ENCODE results near the gene UBFD1.
"Not testable (repeated sequence)": the region's sequence is repeated elsewhere in the genome, so short reads cannot be mapped to it uniquely, and the experiment has no call there.

UBFD1 gene

DNA sequence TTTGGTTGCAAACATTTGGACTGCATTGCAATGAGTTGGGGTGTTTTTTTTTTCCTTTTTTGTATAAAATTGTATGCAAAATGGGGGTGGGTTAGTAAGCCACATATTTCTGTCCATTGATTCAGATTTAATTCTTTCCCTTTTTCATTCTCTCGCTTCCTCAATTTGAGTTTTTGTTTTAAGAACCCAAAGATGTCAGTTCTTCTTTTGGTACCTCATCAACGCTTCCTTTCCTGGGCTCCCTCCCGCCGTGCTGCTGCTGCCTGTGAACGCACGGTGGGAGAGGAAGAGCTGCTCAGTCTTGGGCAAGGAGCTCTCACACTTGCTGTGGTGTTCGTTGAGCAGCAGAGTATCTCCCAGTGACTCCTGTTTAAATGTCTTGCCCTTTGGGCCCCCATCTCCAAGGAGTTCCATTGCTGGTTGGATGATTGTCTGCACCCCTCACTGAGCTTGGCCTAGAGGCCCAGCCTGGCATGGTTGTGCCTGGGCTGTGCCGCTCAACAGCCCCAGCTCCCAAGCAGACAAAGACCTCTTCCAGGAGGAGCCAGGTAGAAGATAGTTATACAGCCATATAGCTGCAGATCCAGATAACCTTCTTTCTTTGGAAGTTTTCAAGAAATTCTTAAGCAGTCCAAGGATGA, 13.6 kb downstream of the UBFD1 start:
- DNase-seq = no peak

GRCh38 chr16:23571895-23572294, 14.4 kb downstream of the UBFD1 start:
- no peak for DNase-seq

DNA sequence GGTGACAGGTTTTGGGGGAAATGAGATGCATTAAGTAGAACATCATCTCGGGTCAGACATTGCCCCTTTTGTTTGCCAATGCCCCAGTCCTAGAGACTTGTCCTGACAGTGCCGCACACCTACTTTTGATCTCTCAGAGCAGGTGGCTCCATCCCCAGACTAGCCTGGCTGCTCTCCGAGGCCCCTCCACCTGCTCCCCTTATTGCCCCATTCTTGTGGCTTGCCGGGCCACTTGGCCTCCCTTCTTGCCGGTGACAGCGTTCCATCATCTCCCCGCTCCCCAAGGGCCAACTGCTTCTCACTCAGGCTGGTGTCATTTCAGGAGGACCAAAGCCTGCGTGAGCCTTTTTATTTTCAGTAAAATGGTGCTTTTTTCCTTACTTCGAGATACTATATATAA, 14.9 kb downstream of the UBFD1 start:
- no peak for DNase-seq

DNA sequence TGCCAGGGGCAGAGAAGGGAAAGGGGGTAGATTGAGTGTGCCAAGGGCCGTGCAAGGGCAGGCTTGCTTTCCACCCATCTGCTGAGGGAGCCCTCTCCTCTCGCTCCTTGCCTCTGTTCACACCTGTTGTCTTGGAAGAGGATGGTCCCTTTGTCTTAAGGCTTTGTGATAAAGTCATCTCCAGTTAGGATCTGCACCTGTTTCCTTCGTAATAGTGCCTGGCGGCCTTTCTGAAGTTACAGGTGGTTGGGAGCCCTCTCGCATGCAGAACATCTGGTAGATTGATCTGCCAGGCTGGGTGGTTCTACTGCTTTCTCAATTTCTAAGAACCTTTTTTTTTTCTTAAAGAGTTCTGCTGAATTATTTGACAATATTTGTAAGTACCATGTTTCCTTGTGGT, 16.3 kb downstream of the UBFD1 start:
- no peak for DNase-seq

DNA sequence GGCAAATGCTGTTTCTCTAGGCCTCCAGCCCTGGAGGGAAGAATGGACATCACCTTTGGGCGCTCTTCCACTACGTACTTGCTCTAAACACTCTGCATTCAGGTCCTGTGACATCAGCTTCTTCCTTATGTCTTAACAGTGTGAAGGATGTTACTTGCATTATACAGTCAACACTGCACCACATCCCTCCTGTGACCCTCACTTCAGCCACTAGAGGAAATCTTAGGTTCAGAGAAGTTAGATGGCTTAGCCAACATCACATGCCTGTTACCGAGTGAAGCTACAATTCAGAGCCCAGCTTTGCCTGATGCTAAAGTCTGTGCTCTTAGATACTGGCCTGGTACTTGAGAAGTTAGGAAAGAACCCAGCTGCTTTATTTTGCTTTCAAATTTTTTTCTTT, 18.3 kb downstream of the UBFD1 start:
- no peak for DNase-seq

- no peak for DNase-seq
These were observed 20.0 kb downstream of the UBFD1 start for GRCh38 chr16:23577493-23577892.

- DNase-seq = no peak
These were observed 20.7 kb downstream of the UBFD1 start for GRCh38 chr16:23578101-23578830.

DNA sequence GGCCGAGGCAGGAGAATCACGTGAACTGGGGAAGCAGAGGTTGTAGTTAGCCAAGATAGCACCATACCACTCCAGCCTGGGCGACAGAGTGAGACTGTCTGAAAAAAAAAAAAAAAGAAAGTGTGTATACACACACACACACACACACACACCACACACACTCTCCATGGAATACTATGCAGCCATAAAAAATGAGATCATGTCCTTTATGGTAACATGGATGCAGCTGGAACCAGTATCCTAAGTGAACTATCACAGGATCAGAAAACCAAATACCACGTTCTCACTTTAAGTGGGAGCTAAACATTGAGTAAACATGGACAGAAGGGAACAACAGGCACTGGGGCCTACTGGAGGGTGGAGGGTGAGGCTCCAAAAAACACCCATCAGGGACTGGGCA, 21.8 kb downstream of the UBFD1 start:
- no peak for DNase-seq

DNA sequence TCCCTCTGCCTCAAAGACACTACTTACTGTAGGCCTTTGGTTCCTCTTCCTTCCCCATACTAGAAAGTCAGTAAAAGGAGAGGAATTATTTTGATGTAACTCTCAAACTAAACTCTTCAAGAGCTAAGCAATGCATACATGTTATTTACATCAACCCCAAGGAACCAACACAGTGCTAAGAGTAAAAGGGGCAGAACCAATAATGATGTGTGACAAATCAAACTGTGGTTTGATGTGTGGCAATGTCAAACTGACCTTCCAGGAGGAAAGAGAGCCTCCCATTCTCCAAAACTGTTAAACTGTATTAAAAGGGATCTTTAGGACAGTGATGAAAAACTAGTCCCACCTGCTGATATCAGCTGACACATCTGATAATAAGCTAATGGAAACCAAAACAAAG, 22.9 kb downstream of the UBFD1 start:
- DNase-seq = no peak

DNA sequence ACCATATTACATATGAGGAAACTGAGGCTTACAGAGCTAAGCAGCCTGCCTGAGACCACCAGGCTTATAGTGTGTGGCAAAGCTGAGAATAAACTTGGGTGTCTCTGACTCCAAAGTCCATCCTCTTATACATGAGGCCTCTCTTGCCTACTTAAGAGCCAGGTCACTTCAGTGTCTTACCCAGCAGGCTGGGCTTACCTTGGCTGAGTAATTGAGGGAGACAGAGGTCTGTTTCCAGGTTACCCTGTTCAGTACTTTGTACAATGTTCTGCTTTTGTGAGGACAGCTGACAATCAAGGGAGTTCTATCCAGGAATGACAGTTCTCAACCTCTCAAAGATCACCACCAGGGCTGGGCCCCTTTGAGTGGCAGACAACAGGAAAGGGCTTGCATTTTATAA, 24.2 kb downstream of the UBFD1 start:
- no peak for DNase-seq

- not testable (repeated sequence) for DNase-seq
These were observed 25.7 kb downstream of the UBFD1 start for GRCh38 chr16:23583271-23583670.

DNA sequence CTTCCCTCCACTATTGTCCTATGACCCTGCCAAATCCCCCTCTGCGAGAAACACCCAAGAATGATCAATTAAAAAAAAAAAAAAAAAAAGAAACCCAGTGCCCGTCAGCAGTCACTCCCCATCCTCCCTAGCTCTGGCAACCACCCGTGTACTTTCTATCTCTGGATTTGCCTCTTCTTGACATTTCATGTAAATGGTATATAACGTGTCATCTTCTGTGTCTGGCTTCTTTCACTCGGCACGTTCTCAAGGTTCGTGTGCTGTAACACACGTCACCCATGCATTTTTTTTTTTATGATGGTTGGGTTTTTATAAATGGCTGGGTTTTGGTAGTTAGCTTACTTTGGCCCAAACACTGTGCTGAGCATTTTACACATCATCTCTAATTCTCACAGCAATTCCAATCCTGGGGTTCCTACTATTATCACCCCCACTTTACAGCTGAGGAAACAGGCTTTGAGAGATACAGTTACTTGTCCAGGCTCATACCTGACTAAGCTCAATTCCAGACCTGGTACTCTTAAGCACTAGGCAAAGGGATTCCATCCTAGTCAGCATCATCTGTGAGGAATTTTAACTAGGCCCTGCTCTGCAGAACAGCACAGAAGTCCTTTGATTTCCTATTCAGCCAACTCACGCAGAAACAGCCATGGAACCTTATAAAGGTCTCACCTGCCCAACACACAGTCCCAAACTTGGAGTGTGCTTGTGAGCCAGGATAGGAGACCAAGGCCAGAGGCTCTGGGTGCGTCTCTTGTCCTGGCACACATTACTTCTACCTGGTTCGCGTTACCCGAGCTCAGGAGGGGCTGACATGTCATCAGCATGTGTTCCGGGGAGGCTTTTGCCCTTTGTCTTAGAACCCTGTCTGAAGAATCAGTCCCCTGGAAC, 26.9 kb downstream of the UBFD1 start:
- DNase-seq = no peak

DNA sequence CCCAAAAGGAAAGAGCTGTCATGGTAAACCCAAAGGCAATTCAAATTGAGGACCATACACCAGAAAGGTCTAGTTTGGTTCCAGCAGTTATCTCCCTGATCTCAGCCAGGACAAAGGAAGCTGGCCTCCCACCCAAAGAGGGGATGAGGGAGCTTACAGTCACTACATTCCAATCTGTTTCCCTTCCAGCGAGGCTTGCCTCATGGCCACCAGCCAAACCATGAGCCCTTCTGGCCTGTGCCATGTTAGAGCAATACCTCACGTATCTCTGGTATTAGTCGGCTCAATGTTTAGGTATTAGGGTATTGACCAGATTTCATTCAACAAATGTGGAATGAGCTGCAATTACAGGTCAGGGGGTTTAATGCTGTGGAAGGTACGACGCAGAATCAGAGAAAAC, 30.2 kb downstream of the UBFD1 start:
- DNase-seq = no peak

DNA sequence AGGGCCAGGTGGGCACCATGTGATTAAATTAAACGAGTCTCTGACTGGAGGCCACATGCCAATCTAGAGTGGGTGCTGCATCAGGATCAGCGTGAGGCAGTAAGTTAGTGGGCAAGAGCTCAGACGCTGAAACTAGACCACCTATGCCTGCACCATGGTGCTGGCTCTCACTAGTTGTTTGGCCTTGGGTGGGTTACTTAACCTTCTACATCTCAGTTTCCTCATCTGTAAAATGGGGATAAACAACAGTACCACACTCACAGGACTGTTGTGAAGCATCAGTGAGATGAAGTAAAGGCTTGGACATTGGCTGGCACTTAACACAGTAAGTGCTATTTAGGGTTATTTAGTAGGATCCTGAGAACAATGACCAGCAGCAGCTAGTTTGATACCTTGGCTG, 32.7 kb downstream of the UBFD1 start:
- DNase-seq = no peak

- no peak for DNase-seq
These were observed 36.7 kb downstream of the UBFD1 start for GRCh38 chr16:23594186-23594585.

DNA sequence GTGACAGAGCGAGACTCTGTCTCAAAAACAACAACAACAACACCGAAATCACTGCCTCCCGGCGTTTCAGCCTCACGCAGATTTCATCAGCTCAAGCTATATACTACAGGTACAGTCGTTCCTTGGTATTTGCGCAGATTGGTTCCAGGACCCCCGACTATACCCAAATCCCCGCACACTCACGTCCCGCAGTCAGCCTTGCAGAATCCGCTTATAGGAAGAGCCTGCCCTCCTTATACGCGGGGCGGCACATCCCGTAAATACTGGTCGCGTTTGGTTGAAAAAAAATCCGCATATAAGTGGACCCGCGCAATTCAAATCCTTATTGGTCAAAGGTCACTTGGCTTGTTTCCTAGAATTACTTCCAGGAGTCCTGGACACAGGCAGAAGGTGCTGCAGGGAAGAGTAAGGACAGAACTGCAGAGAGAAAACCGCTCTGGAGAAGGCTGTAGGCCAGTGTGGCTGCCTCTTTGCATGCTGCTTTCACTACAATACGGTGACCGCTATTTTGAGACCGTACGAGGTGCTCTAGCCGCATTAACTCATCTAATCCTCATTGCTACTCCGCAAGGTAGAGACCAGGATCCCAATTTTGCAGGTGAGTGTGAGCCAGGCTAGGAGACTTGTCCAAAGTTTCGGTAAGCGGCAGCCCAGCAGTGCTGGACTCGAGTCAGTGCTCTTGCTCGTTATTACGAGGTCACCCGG, 37.9 kb downstream of the UBFD1 start:
- no peak for DNase-seq

DNA sequence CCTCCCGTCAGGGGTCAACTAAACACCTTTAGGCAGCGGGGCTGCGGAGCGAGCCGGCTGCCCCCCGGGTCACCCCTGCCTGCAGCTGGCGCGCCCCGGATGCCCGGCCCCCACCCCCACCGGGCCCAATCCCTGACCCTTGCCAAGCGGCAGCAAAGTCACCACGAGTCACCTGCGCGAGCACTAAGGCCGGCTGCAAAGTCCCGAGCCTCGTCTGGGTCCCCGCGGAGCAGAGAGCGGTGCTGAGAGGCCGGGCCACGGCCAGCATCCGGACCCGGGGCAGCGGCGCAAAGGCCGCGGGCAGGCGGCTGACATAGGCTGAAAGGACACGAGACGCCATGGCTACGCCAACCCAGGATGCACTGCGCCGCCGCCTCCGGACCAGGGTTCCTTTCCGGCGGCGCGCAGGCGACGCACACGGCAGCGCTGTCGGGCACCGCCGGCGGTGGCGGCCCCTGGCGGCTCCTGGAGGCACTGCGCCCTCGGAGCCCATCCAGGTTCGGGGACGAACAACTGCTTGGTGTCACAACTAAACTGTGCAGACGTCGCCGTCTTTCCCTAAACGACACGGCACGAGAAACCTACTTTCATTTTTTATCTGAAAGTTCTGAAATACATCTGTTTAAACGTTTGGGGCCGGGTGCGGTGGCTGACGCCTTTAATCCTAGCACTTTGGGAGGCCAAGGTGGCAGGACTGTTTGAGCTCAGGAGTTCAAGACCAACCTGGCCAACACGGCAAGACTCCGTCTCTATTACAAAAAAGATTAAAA, 38.6 kb downstream of the UBFD1 start, which contains the start of gene NDUFAB1:
Gene NDUFAB1 (minus strand): TSS at position 366 of the 770 bp plus-strand sequence. CDS start 26 bp downstream, at position 340.
- peak; percentile 94 to 96 for DNase-seq

- no peak for DNase-seq
These were observed 39.7 kb downstream of the UBFD1 start for GRCh38 chr16:23597003-23597756.

DNA sequence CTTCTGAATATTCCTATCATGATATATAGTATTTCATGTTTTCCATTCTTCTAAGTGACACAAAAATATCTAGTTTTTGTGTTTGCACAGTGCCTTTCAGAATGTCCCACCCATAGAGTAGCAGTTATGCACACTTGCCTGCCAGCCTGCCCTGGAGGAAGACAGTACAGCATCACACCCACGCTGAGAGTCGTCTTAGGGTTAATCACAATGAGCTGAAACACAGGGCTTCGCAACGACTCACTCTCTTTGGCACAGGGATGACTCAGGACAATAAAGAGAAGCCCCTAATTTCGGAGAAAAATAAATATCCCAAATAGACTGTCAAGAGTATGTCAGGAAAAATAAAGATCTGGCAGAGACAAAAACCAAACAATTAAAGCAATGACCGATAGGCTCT, 50.2 kb downstream of the UBFD1 start:
- DNase-seq = no peak

DNA sequence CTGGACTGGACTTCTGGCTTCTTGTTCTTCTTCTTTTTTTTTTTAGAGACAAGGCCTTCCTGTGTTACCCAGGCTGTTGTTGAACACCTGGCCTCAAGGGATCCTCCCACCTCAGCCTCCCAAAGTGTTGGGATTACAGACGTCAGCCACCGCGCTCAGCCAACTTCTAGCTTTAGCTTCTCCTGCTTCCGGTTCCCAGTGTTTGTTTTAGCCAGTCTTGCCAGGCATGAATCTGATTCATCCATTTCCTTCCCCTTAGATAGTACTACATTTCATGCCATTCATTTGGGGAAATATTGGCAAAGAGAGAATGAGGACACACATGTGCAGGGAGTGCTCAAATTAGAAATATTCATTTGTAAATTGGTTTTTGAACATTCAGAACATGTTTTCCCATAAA, 50.7 kb downstream of the UBFD1 start:
- DNase-seq = no peak

DNA sequence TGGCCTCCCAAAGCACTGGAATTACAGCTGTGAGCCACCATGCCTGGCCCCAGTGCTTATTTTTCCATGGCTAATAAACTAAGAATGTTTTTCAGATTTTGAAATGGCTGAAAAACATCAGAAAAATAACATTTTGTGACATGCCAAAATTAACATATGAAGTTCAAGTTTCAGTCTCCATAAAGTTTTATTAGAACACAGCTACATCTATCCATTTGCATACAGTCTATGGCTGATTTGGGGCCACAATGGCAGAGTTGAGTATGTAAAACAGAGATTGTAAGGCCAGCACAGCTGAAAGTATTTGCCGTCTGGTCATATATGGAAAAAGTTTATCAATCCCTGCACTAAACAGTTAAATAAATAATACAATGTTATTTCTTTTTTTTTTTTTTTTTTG, 52.4 kb downstream of the UBFD1 start:
- no peak for DNase-seq
